ENCODE data around the gene ZDHHC5.

The ZDHHC5 gene

DNA sequence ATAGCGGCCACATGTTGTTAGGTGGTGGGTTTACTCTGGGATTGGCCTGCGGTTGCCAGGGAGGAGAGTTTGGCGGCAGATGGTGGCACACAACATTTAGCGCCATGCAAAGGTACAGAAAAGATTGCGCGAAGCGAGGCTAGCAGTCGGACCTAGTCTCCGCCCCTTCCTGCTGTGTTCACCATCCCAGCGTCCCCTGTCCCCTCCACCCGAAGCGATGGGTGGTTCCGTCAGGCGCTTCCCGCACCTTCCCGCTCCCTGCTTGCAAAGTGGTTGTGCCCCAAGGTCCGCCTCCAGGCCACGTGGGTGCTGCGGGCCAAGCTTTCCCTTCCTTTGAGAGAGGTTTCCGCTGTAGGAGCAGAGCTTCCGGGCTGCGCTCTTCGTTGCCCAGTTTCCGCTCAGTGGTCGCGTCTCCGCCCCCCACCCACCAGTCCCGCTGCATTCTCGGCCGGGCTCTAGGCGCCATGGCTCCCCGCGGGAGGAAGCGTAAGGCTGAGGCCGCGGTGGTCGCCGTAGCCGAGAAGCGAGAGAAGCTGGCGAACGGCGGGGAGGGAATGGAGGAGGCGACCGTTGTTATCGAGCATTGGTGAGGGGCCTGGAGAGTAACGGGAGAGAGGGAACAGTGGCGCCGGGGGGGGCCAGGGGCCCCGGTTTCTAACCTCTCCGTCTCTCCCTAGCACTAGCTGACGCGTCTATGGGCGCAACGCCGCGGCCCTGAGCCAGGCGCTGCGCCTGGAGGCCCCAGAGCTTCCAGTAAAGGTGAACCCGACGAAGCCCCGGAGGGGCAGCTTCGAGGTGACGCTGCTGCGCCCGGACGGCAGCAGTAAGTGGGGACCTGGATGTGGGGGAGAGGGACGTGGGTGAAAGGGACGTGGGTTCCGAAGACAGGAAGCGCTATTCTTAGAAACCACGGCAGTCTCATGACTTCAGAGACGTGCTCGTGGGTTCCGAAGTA, 73.5 kb downstream of the ZDHHC5 start, which contains the start of gene SELENOH:
Gene SELENOH, plus strand, starts transcription at position 360 of the 955 bp plus-strand sequence. Its CDS starts 105 bp downstream, at position 465.
- H3K4me1 ChIP-seq (ENCODE audit: control insufficient read depth in 1 of 2, insufficient read depth in 1 of 2, low read depth in 1 of 2, low read length in 1 of 2): peaks cover 17% of the 10 kb centered on the region in 2 experiments
- H3K27ac ChIP-seq: peak within 1 kb of the TSS; percentile 84
- H3K4me3 ChIP-seq (ENCODE audit: low read depth in 1 of 2, low read length in 1 of 2): peak within 1 kb of the TSS; percentile 62 to 88
- H3K27me3 ChIP-seq: no peaks in the 10 kb centered on the region
- H3K36me3 ChIP-seq: peaks cover 46% of the 10 kb centered on the region
- TF ChIP-seq, protein P1, sequence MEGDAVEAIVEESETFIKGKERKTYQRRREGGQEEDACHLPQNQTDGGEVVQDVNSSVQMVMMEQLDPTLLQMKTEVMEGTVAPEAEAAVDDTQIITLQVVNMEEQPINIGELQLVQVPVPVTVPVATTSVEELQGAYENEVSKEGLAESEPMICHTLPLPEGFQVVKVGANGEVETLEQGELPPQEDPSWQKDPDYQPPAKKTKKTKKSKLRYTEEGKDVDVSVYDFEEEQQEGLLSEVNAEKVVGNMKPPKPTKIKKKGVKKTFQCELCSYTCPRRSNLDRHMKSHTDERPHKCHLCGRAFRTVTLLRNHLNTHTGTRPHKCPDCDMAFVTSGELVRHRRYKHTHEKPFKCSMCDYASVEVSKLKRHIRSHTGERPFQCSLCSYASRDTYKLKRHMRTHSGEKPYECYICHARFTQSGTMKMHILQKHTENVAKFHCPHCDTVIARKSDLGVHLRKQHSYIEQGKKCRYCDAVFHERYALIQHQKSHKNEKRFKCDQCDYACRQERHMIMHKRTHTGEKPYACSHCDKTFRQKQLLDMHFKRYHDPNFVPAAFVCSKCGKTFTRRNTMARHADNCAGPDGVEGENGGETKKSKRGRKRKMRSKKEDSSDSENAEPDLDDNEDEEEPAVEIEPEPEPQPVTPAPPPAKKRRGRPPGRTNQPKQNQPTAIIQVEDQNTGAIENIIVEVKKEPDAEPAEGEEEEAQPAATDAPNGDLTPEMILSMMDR (IDR thresholded peaks at IDR 0.05): no peak
- no peaks in the 10 kb centered on the region for H3K9me3 ChIP-seq

DNA sequence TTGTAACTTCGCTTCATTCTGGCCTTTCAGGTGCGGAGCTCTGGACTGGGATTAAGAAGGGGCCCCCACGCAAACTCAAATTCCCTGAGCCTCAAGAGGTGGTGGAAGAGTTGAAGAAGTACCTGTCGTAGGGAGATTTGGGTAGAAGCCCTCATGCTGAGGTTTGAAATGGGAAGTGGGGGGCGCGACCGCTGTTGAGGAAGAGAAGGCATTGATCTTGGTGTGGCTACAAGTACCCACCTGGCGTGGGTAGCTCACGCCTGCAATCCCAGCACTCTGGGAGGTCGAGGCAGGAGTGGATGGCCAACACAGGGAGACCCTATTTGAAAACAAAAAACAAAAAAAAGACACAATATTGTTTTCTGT, 74.2 kb downstream of the ZDHHC5 start:
- no peaks in the 10 kb centered on the region for H3K27me3 ChIP-seq
- TF ChIP-seq, protein P1 (IDR thresholded peaks at IDR 0.05): no peak
- H3K4me3 ChIP-seq (ENCODE audit: low read depth in 1 of 2, low read length in 1 of 2): peak overlapping the region; percentile 62 to 88
- peak overlapping the region; percentile 84 for H3K27ac ChIP-seq
- no peaks in the 10 kb centered on the region for H3K9me3 ChIP-seq
- peaks cover 17% of the 10 kb centered on the region in 2 experiments for H3K4me1 ChIP-seq (ENCODE audit: control insufficient read depth in 1 of 2, insufficient read depth in 1 of 2, low read depth in 1 of 2, low read length in 1 of 2)
- peaks cover 46% of the 10 kb centered on the region for H3K36me3 ChIP-seq

DNA sequence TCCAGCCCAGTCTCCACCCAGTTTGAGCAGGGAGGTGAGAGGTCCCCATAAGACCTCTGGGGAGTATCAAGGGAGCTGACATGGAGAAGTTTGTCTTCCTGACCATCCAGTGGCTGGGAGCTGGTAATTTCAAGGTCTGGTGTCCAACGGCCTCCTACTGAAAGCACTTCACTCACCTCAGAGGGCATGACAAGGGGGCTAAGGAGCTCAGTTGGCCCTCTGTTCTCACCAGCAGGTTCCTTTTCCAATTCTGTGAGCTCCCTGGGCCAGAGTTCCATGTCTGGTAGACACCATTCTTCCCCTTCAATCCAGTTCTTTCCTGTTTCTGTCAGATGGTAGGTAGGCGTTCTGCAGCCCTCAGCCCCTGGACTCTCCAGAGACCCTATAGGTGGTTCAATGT, 76.4 kb downstream of the ZDHHC5 start:
- no peak overlapping the region for H3K27ac ChIP-seq
- TF ChIP-seq, protein P1 (IDR thresholded peaks at IDR 0.05): no peak
- H3K4me3 ChIP-seq (ENCODE audit: low read depth in 1 of 2, low read length in 1 of 2): no peak overlapping the region
- no peaks in the 10 kb centered on the region for H3K27me3 ChIP-seq
- no peaks in the 10 kb centered on the region for H3K9me3 ChIP-seq
- H3K4me1 ChIP-seq (ENCODE audit: control insufficient read depth in 1 of 2, insufficient read depth in 1 of 2, low read depth in 1 of 2, low read length in 1 of 2): peaks cover 17% of the 10 kb centered on the region in 2 experiments
- peaks cover 27% of the 10 kb centered on the region for H3K36me3 ChIP-seq

DNA sequence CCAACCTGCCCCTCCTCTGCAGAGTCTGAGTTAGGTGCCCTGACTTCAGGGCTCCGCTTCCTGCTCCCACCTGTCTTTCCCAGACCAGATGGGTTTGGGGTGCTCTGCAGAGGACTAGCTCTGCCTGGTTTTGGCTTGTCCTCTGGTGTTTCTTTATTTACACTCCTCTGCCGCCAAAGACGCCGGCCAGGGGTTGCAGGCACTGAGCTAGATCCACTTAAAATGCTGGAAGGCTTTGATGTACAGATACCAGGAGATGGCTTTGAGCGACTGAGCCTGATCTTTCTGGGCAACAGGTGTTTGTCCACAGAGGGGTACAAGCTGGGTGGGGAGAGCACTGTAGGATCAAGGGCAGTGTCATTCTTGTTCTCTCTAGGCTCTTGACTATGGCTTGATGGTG, 77.3 kb downstream of the ZDHHC5 start:
- Histone ChIP-seq H3K27me3 (no peaks in the 10 kb centered on the region), H3K36me3 (peaks cover 27% of the 10 kb centered on the region), H3K4me1 (ENCODE audit: control insufficient read depth in 1 of 2, insufficient read depth in 1 of 2, low read depth in 1 of 2, low read length in 1 of 2) (peaks cover 17% of the 10 kb centered on the region in 2 experiments), H3K4me3 (ENCODE audit: low read depth in 1 of 2, low read length in 1 of 2) (no peak overlapping the region), H3K9me3 (no peaks in the 10 kb centered on the region), H3K27ac (no peak overlapping the region)
- TF ChIP-seq, protein P1 (IDR thresholded peaks at IDR 0.05): no peak

DNA sequence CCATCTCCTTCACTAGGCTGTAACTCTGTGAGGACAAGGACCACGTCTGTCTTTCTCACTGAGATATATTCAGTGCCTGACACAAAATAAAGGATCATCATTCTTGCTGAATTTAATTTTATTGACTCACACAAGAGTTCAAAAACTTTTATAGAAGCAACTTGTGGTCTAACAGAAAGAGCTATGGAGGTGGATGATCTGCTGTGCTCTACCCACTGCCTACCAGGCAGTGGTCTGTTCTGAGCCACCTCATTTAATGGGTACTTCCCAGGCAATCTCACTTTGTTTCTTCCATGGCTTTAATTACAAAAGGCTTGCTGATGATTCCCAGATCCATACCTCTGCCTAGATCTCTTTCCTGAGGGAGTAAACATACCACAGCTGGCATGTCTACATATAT, 79.0 kb downstream of the ZDHHC5 start:
- no peaks in the 10 kb centered on the region for H3K27me3 ChIP-seq
- no peak overlapping the region for H3K27ac ChIP-seq
- H3K9me3 ChIP-seq: no peaks in the 10 kb centered on the region
- H3K4me3 ChIP-seq (ENCODE audit: low read depth in 1 of 2, low read length in 1 of 2): no peak overlapping the region
- peaks cover 9% of the 10 kb centered on the region in 2 experiments for H3K4me1 ChIP-seq (ENCODE audit: control insufficient read depth in 1 of 2, insufficient read depth in 1 of 2, low read depth in 1 of 2, low read length in 1 of 2)
- peaks cover 27% of the 10 kb centered on the region for H3K36me3 ChIP-seq
- TF ChIP-seq, protein P1 (IDR thresholded peaks at IDR 0.05): no peak
